ENCODE data around the gene PRAC2.

Gene PRAC2

GRCh38 chr17:48773245-48773644 is 50.3 kb downstream of the PRAC2 start:
- intact Hi-C loops (cut with DNase I) = no loop called here
- no peak for DNase-seq

Measured in head of caudate nucleus (tissue), 42 donors.